Epithelial cell of esophagus (primary cell): Measurements from ENCODE around the gene CEP164.

Source experiments
- DNase-seq: peaks from one replicate; pipeline ENCODE4 v3.0.0; 2010; ENCODE audit warnings: low read depth
- H3K4me3 ChIP-seq: 2 replicates; pipeline ENCODE4 v1.5.1; 2011; ENCODE audit warnings: mild to moderate bottlenecking, low read length, control low read depth
- TF ChIP-seq, protein P1 (sequence below): IDR thresholded peaks from 2 replicates; pipeline ENCODE4 v1.5.1; 2011; ENCODE audit warnings: low read depth, mild to moderate bottlenecking, low read length, control low read depth, inconsistent platforms; ENCODE audit not compliant: insufficient read depth; ENCODE audit errors: missing control alignments

Gene CEP164

GRCh38 chr11:117296881-117297280, 30.8 kb upstream of the CEP164 start:
- no peak overlapping the region for H3K4me3 ChIP-seq
- DNase-seq: no peak
- TF ChIP-seq, protein P1, sequence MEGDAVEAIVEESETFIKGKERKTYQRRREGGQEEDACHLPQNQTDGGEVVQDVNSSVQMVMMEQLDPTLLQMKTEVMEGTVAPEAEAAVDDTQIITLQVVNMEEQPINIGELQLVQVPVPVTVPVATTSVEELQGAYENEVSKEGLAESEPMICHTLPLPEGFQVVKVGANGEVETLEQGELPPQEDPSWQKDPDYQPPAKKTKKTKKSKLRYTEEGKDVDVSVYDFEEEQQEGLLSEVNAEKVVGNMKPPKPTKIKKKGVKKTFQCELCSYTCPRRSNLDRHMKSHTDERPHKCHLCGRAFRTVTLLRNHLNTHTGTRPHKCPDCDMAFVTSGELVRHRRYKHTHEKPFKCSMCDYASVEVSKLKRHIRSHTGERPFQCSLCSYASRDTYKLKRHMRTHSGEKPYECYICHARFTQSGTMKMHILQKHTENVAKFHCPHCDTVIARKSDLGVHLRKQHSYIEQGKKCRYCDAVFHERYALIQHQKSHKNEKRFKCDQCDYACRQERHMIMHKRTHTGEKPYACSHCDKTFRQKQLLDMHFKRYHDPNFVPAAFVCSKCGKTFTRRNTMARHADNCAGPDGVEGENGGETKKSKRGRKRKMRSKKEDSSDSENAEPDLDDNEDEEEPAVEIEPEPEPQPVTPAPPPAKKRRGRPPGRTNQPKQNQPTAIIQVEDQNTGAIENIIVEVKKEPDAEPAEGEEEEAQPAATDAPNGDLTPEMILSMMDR: no peak

DNA sequence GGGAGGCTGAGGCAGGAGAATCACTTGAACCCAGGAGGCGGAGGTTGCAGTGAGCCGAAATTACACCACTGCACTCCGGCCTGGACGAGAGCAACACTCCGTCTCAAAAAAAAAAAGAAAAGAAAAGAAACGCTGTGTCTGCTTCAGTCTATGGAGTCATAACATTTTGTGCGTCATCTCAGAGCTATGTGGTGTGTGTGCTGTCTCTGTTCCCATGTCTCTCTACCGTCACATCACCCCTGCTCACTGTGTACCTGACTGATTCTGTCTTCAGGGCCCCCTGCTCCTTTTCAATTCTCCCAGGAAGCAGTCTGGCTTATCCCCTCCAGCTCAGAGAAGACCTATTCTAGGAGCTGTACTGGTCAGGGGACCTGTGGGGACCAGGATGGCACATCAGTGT, 29.5 kb upstream of the CEP164 start:
- no peak for DNase-seq
- no peak overlapping the region for H3K4me3 ChIP-seq
- TF ChIP-seq, protein P1: no peak

GRCh38 chr11:117299351-117300282, 28.0 kb upstream of the CEP164 start:
- DNase-seq: no peak
- H3K4me3 ChIP-seq: no peak overlapping the region
- TF ChIP-seq, protein P1: no peak

DNA sequence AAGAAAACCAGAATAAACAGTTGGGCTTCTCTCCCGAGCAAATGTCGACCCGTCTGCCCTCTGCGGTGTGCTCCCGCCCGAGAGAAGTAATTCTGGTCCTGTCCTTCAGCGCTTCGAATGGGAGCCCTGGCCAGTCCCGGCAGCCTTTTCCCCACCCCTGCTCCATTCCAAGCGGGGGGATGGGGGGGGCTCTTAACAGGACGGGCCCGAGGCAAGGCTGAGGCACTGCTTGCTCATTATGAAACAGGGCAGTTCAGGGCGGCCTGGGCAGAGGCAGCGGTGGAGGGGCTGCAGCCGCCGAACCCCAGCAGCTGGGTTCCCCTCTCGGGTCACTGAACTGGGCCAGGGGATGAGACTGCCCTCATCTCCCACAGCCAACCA, 27.4 kb upstream of the CEP164 start:
- no peak for DNase-seq
- no peak overlapping the region for H3K4me3 ChIP-seq
- TF ChIP-seq, protein P1: no peak

DNA sequence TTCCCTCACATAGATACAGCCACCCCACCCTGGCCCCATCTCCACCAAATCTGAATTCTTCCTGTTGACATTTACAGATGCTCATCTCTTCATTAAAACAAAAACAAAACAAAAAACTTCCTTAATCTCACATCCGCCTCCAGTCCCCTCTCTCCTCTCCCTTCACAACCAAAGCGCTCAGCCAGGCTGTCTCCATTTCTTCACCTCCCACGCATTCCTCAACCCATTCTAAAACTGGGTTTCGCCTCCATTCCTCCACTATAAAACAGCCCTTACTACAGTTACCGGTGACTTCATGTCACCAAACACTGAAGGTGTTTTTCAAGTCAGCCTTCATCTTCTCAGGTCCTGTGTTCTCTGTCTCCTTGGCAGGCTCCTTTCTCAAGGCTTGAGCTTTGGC, 26.9 kb upstream of the CEP164 start:
- no peak overlapping the region for H3K4me3 ChIP-seq
- no peak for DNase-seq
- TF ChIP-seq, protein P1: no peak

DNA sequence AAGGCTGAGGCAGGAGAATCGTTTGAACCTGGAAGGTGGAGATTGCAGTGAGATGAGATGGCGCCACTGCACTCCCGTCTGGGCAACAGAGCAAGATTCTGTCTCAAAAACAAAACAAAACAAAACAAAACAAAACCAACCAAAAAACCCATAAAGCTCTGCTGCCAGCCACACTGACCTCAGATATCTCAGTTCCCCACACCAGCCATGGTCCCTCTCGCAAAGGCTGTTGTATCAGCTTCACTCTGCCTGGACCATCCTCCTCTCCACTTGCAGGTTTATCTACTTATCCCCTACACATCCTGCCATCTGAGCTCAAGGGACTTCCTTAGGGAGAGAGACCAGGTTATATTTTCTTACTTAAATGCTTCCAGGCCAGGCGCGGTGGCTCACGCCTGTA, 25.4 kb upstream of the CEP164 start:
- no peak for DNase-seq
- no peak overlapping the region for H3K4me3 ChIP-seq
- TF ChIP-seq, protein P1: no peak

DNA sequence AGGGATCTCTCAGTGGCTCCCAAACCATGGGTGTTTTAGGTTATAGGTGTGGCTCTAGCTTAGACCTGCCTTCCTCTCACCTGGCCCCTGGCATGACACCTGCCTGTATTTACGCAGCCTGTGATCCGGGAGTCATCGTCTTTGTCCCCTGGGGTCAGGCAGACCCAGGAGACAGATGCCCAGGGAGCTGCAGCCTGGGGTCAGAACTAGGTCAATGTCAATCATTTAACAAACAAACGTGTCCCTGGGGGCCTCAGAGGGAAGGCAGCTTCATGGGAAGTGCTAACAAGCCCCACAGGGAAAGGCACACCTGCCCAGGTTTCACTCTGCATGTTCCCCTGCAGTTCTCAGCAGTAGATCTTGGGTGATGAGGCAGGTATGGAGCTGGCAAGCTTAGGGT, 24.6 kb upstream of the CEP164 start:
- H3K4me3 ChIP-seq: no peak overlapping the region
- TF ChIP-seq, protein P1: no peak
- no peak for DNase-seq
